ENCODE measurements around the gene ASCL2.

ASCL2 gene

DNA sequence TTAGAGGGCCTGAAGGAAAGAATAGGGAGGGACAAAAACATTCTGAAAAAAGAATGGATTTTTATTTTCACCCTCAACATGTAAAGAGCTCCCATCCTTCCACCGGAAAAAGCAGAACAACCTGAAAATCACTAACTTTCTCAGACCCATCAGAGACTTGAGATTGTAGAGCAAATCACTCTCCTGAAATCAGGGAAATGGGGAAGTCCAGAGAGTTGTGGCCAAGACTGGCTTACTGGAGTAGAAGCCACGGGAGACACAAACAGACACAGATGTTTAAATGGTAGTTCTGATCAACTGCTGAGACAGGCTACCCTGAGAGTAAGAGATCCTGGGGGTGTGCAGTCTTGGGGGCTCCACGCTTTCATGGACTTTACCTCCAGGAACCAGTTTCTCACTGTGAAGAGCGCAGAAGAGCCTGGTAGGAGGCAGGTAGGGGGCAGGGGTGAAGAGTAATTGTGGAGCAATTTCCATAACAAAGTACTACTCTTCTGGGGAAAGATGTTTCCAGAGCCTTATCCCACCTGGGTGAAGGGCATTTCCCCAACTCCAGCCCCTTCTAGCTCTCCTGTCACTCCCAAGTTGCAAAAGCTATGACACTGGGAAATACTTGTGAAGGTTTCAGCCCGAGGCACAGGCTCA lies 47.1 kb downstream of the ASCL2 start:
- DNase-seq, result no peak

DNA sequence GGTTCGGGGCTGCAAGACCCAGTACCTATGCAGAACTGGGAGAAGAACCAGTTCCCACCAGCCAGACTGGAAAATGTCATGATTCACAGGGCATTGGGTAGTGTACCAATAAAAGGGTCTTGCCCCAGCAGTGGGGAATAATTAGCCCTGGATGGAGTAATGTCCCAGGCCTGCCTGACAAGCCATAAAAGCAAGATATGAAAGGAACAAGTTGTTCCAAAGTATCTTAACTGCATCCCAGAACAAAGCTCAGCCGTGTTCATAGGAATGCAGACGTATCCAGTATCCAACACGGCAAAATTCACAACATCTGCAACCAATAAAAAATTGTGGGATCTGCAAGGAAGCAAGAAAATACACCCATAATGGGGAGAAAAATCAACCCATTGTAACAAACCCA lies 47.9 kb downstream of the ASCL2 start:
- no peak for DNase-seq

DNA sequence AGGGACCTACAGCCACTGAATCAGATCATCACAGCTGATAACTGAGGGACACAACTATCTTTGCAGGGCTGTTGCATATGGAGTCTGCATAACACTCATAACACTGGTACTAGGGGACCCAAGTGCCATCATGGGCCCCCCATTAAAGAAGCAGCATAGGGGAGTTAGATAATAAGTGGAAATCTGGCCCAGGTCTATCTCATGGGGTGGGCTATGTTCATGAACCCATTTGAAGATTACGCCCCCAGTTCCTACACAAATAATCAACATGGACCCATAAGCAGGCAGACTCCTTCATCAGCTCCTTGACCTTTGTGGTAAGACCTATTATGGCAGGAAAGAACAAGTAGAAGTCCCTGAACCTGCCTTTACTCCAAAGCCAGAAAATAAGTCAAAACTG lies 48.8 kb downstream of the ASCL2 start:
- DNase-seq, result no peak

DNA sequence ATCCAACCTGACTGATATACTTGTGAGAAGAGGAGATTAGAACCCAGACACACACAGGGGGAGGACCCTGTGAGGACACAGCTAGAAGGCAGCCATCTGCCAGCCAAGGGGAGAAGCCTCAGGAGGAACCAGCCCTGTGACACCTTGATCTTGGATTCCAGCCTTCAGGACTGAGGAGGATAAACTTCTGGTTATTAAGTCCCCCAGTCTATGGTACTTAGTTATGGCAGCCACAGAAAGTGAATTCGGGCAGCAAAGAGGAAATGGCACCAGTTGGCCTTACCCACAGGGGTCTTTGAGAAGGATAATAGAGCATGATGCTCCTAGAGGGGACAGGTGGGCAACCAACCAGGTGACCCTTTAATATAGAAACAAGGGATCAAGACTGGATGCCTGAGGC lies 49.4 kb downstream of the ASCL2 start:
- DNase-seq, result no peak

DNA sequence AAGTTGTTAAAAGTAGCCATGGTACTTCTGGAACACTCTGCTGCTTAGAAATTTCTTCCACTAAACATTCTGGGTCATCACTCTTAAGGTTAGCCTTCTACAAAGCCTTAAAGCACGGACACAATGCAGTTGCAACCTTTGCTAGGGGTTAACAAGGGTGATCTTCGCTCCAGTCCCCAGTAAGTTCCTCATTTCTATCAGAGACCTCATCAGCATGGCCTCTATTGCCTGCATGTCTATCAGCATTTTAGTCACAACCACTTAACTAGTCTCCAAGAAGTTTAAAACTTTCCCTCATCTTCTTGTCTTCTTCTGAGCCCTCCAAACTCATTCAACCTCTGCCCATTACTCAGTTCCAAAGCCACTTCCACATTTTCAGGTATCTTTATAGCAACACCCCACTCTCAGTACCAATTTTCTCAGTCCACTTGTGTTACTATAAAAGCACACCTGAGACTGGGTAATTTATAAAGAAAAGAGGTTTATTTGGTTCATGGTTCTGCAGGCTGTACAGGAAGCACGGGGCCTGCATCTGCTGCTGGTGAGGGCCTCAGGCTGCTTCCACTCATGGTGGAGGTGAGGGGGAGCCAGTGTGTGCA lies 50.1 kb downstream of the ASCL2 start:
- no peak for DNase-seq

DNA sequence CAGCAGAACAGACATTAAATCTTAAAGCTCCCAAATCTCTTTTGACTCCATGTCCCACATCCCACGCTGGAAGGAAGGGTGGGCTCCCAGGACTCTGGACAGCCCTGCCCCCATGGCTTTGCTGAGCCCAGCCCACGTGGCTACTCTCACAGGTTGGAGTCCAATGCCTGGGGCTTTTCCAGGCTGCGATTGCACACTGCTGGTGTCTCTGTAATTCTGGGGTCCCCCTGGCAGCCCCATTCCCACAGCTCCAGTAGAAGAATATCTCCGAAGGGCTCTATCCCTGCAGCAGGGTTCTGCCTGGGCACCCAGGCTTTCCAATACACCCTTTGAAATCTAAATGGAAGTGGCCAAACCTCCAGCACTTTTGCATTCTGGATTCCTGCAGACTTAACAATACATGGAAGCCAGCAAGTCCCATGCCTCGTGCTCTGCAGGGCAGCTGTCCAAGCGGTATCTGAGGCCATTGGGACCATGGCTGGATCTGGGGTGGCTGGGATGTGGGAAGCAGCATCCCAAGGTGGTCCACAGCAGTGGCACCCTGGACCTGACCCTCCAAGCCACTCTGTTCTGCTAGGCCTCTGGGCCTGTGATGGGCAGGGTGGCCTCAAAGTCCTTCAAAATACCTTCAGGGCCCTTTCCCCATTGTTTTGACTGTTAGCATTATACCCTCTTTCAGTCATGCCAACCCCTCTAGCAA lies 50.9 kb downstream of the ASCL2 start:
- no peak for DNase-seq

Measured in activated CD4-positive, CD25-positive, alpha-beta regulatory T cell treated with anti-CD3 and anti-CD28 coated beads, Interleukin-2, amount 50 U/mL, for 72 hours (primary cell).